Occipital lobe (tissue), 2 donors: ENCODE data around the gene MTHFD2L. TPM values are rescaled to one million over a fixed set of nuclear protein-coding genes. Genes with fewer than 3 reads are reported as not detected.

Experiments
- DNase-seq: peaks from one replicate; lab custom pipeline; 2025; lab: John Stamatoyannopoulos, UW
- total RNA-seq: library from RNA; depleted of rRNA; stranded (reverse); fragments of >200 nt; gene quantifications from one replicate; pipeline ENCODE4 v1.2.3, GENCODE V29; 2014

Gene MTHFD2L
- total RNA-seq, 1 donor from 2014 or later, result 48.0 TPM

DNA sequence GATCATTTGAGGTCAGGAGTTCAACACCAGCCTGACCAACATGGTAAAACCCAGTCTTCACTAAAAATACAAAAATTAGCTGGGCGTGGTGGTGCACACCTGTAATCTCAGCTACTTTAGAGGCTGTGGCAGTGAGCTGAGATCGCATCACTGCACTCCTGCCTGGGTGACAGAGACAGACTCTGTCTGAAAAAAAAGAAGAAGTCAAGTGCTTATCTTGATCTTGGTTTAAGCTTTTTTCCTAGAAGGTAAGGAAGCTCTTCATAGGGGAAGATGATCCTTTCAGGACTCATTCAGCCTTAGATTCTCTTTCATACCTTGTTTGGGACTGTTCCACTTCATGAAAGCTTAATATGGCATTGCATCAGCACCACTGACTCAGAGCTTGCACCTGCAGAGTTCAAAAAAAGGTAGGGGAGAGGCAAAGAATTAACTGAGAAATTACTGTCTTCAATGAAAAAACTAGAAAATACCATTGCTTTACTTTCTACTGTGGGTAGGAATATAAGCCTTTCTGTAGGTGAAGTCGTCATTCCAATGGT is 79.6 kb downstream of the MTHFD2L start:
- no peak for DNase-seq

DNA sequence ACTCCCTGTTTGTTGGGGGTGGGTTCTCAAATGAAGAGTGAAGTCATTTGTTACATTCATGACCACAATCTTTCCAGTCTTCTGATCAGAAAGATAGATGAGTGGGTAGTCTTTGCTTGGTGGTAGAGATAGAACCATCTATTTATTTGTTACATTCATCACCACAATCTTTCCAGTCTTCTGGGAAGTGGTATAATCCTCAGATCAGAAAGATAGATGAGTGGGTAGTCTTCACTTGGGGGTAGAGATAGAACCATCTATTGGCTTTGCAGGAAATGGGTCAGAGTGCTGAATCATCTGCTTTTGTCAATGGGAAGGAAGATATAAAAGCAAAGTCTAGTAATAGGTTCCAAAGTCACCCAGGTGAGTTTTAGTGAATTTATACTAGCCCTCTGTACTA is 86.1 kb downstream of the MTHFD2L start:
- DNase-seq, result no peak

DNA sequence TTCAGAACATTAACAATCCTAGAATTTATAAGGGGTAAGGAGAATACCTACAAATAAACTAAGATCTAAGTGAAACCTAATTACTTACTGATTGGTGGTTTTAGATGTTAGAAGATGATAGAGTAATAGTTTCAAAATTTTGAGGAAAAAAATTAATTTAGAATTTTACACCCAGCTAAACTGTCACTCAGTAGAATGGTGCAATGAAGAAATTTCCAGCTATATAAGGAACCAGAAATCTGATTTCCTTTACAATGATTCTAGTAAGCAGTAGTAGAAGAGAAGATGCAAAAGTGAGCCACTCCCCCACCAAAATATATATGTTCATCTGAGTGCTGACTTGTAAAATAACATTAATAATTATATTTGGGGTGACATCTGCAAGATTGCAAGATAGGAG is 95.0 kb downstream of the MTHFD2L start:
- no peak for DNase-seq

GRCh38 chr4:74254386-74254785 is 96.5 kb downstream of the MTHFD2L start:
- DNase-seq, result no peak

DNA sequence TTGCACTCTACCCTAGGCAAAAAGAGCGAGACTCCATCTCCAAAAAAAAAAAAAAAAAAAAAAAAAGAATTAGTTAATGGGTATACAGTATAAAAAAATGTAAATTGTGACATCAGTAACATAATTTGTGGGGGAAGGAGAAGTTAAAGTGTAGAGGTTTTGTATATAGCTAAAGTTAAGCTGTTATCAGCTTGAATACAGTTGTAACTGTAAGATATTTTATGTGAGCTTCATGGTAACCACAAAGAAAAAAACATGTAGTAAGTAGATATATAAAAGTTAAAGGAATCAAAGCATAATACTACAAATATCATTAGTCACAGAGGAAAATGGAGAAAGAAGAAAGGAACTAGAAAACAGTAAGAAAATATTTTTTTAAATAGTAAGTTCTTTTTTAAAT is 97.2 kb downstream of the MTHFD2L start:
- DNase-seq, result no peak

- no peak for DNase-seq
These were observed 101.0 kb downstream of the MTHFD2L start for GRCh38 chr4:74258963-74259362.

DNA sequence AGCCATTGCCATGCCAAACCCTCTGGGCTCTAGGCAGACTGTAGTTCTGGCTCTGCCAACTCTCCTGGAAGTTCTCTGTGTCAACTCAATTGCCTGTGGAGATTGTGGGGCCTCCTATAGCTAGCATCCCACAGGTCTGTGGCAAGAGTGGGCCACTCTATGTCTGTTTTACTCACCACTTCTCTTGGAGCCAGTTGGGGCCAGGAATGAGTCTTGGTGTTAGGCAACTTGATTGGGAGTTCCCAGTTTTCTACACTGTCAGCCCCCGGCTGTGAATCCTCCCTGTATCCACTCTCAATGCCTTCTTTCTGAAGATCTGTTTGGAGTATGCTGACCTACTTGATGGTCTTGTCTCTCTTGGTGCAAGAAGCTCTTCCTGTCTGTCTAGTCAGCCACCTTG is 102.1 kb downstream of the MTHFD2L start:
- no peak for DNase-seq

DNA sequence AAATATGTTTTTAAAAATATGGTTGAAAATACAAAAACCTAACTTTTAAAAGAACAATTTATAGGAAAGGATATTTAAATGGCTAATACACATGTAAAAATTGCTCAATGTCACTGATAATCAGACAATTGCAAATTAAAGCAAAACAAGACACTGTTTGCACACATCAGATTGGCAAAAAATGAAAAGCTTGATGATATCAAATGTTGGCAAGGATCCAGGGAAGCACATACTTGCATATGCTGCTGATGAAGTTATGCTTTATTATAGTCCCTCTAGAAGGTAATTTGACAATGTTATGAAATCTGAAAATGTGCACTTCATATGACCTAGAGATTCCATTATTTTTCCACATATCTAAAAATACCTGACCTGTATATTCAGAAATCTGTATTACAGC is 104.6 kb downstream of the MTHFD2L start:
- no peak for DNase-seq

DNA sequence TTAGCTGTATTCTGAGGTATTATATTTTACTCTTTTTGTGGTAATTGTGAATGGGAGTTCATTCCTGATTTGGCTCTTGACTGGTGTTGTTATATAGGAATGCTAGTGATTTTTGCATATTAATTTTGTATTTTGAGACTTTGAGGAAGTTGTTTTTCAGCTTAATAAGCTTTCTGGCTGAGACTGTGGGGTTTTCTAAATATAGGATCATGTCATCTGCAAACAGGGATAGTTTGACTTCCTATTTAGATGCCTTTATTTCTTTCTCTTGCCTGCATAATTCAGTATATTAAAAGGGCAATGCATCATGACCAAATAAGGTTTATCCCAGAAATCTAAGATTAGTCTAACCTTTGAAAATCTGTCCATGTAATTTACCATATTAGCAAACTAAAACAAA is 105.6 kb downstream of the MTHFD2L start:
- no peak for DNase-seq

DNA sequence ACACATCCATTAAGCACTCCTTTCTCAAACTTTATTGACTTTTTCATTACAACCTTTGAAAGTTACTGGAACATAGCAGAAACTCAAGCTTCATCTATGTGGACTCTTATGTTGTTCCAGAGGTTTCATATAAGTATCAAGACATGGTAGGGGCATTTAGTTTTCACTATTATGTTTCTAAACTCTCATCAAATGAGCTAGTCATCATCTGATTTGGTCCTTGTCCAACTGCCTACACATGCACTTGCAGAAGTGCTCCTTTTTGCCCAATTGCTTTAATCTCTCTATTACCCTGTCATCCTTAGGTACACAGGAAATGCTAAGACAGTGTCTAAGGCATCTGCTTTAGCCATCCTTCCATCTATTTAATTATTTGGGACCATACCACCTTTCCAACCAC is 108.2 kb downstream of the MTHFD2L start:
- DNase-seq, result no peak

GRCh38 chr4:74267998-74268606 is 110.2 kb downstream of the MTHFD2L start:
- DNase-seq, result no peak

DNA sequence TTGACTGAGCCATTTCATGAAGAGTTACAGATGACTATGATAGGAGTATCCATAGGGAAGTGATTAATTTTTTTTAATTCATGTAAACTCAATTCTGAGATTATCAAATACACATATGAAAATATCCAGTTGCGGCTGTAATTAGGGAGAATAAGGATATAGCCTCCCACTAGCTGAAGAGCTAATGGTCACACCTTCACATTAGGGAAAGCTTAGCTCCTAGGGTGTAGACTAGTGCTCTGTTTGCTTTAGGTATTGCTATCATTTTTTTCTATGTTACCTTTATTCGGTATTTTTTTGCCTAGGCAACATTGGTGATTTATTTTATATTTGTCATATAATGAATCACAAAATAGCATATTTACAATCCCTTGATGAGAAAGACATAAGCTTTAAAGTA is 110.7 kb downstream of the MTHFD2L start:
- DNase-seq, result no peak

DNA sequence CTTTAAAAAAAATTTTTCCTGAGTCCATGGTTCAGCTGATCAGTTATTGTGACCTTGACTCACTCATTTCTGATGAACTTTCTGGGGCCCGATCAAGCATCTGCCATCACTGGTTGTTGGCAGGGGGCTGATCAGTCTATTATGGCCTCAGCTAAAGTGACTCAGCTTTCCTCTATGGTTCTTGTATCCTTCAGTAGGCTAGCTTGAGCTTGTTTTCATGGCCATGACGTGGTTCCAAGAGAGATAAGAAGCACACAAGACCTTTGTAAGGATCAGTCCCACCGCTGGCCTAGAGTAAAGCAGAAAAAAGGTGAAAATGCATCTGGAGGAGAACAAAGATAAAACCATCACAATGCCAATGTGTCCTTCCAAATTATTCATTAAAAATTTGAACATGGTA is 120.6 kb downstream of the MTHFD2L start:
- DNase-seq, result no peak

- no peak for DNase-seq
These were observed 121.8 kb downstream of the MTHFD2L start for GRCh38 chr4:74279716-74280115.

DNA sequence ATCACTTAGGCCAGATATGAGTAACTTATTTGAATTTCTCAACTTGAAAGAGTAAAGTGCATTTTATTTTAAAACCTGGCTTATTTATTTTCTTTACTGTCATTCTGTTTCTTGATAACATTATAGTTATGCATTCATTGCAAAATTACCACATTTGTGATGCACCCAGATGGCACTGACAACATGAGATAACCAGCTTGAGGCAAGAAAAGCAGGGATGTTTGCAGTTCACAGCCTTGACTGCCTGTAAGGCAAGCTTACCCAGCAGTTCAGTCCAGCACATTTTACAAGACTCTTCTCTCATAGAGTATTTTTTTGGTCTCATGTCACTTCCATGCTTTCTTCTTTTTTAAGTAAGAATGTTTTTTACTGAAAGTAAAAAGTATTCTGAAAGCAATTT is 125.0 kb downstream of the MTHFD2L start:
- no peak for DNase-seq

GRCh38 chr4:74283614-74284013 is 125.7 kb downstream of the MTHFD2L start:
- no peak for DNase-seq

GRCh38 chr4:74284053-74284452 is 126.1 kb downstream of the MTHFD2L start:
- DNase-seq, result no peak

GRCh38 chr4:74287164-74287563 is 129.2 kb downstream of the MTHFD2L start:
- DNase-seq, result no peak

- no peak for DNase-seq
These were observed 129.9 kb downstream of the MTHFD2L start for GRCh38 chr4:74287791-74288190.

- DNase-seq, result no peak
These were observed 133.6 kb downstream of the MTHFD2L start for GRCh38 chr4:74291471-74291870.

GRCh38 chr4:74292111-74292870 is 134.4 kb downstream of the MTHFD2L start:
- no peak for DNase-seq

DNA sequence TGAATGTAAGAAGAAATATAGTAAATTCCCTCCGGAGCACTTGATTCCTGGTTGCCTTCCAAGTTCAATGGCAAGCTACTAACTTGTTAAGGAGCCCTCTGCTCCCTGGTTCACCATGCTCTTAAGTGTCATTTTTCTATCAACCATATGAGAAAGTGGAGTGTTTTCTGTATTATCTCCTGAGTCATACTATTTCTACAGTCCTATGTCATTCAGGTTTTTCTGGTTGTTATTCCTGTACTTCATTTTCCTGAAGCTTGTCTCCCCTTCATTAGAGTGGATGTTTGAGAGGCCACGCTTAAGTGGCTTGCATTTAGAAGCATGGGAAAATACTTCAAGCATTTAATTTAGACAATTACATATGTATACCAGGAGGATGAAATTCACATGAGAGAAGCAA is 135.6 kb downstream of the MTHFD2L start:
- no peak for DNase-seq

- DNase-seq, result no peak
These were observed 136.8 kb downstream of the MTHFD2L start for GRCh38 chr4:74294681-74295080.
